ENCODE results near the gene CLCN6. TPM values are rescaled to one million over a fixed set of nuclear protein-coding genes. Genes with fewer than 3 reads are reported as not detected.

CLCN6 gene
- total RNA-seq, 4 donors from 2014 or later, result 14.0 to 184 (median 30.7) TPM

DNA sequence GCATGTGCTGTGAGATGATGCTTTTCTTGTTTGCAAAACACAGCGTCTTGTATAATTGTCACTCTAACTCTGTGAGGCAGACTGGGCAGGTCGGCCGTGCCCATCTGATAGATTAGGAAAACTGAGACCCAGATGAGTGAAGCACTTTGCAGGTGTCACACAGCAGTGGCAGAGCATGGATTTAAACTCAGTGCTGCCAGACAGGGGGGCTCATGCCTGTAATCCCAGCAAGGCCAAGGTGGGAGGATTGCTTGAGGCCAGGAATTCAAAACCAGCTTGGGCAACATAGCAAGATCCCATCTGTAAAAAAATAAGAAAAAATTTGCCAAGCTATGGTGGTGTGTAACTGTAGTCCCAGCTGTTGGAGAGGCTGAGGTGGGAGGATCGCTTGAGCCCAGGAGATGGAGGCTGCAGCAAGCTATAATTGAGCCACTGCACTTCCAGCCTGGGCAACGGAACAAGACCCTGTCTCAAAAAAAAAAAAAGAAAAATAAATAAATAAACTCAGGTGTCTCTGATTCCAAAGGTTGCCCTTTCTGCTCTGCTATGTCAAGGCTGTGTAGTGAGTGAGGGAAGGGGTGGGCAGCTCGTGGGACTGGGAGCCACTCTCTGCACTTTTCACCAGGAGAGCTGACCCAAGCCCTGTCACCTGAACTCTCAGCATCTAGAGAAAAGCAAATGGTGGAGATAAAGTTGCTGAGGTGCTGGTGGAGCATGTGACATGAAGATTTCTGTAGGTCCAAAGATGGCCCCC is 85.6 kb downstream of the CLCN6 start:
- no peaks in the 10 kb centered on the region for H3K4me1 ChIP-seq
- WGBS, 2 donors (ENCODE audit: low coverage in 1 of 2), result 68 to 89% methylated on average over 3 to 6 of the region's 6 CpGs
- in situ Hi-C loops (cut with MboI; ENCODE audit: low pct_ligation_motif_present in 1 of 4, low pct_unique_long_range_greater_than_20kb in 1 of 4, low sequenced_read_pairs in 3 of 4) (loop anchor here in 1 of 4 donors (10.0 kb wide), 1 partner anchor 47 kb away; the partner anchor contains the start of gene NPPA), intact Hi-C loops (cut with DNase I; ENCODE audit: low total_unique reads) (loop anchor here (5.0 kb wide), 1 partner anchor 54 kb away; no protein-coding TSS in a partner anchor)
- H3K27me3 ChIP-seq, result peaks cover 30% of the 10 kb centered on the region
- H3K9me3 ChIP-seq, result no peaks in the 10 kb centered on the region
- no peak overlapping the region for H3K4me3 ChIP-seq
- TF ChIP-seq POLR2AphosphoS5 (IDR thresholded peaks at IDR 0.05) (no peak), POLR2A (IDR thresholded peaks at IDR 0.05) (no peak), EP300 (IDR thresholded peaks at IDR 0.05; ENCODE audit: low read depth) (no peak), CTCF (IDR thresholded peaks at IDR 0.05) (no peak)
- no peak for DNase-seq
- no peaks in the 10 kb centered on the region for H3K36me3 ChIP-seq
- no peak overlapping the region for H3K27ac ChIP-seq

Small RNAs within 50 kb of the gene (small RNA-seq; reads per million reads assigned to genes)
- gene RF02156 (0 reads per million in 4 donors), gene RF02157 (0 reads per million in 4 donors), gene RF02158 (0 reads per million in 4 donors)

Other genes starting within 250 kb of the CLCN6 start
- 1 to 10 TPM in 1 of 4 donors, under 1 TPM in 1, not detected in 2; 0.82 to 3.7 TPM for gene FBXO2, start 151.8 kb upstream of the CLCN6 start, total RNA-seq
- 10 to 100 TPM in 2 of 4 donors, 1 to 10 TPM in 2; 3.2 to 10.5 (median 6.9) TPM for gene FBXO44, start 151.3 kb upstream of the CLCN6 start, total RNA-seq
- gene FBXO6, start 142.0 kb upstream of the CLCN6 start, total RNA-seq, result 1 to 10 TPM; 4.4 to 8.9 (median 5.2) TPM
- 10 to 100 TPM in 1 of 4 donors, 1 to 10 TPM in 3; 5.2 to 11.4 (median 7.1) TPM for gene MAD2L2, start 125.0 kb upstream of the CLCN6 start, total RNA-seq
- under 1 TPM in 2 of 4 donors, not detected in 2; 0.14 to 0.16 TPM for gene DRAXIN, start 114.5 kb upstream of the CLCN6 start, total RNA-seq
- 10 to 100 TPM in 3 of 4 donors, 1 to 10 TPM in 1; 1.2 to 27.0 (median 22.7) TPM for gene AGTRAP, start 70.1 kb upstream of the CLCN6 start, total RNA-seq
- gene C1orf167, start 44.0 kb upstream of the CLCN6 start, total RNA-seq, result under 1 TPM in 1 of 4 donors, not detected in 3; 0.48 TPM
- 100 to 1,000 TPM in 1 of 4 donors, 10 to 100 TPM in 3; 42.8 to 141 (median 48.3) TPM for gene MTHFR, start 227 bp upstream of the CLCN6 start, total RNA-seq
- gene NPPA, start 41.6 kb downstream of the CLCN6 start, total RNA-seq, result not detected
- gene NPPB, start 52.8 kb downstream of the CLCN6 start, total RNA-seq, result not detected
- gene KIAA2013, start 120.2 kb downstream of the CLCN6 start, total RNA-seq, result 100 to 1,000 TPM; 140 to 265 (median 201) TPM
- 10 to 100 TPM; 28.8 to 56.3 (median 41.2) TPM for gene PLOD1, start 128.5 kb downstream of the CLCN6 start, total RNA-seq
- gene MFN2, start 174.3 kb downstream of the CLCN6 start, total RNA-seq, result 10 to 100 TPM; 72.1 to 92.8 (median 75.6) TPM
- 10 to 100 TPM; 24.4 to 33.6 (median 27.7) TPM for gene MIIP, start 213.3 kb downstream of the CLCN6 start, total RNA-seq